ENCODE results near the gene TAF1C.

TAF1C gene

GRCh38 chr16:84161801-84162200, 25.1 kb downstream of the TAF1C start:
- in situ Hi-C loops (cut with HindIII; ENCODE audit: low sequenced_read_pairs) = no loop called here

- in situ Hi-C loops (cut with HindIII; ENCODE audit: low sequenced_read_pairs) = no loop called here
These were observed 25.8 kb downstream of the TAF1C start for GRCh38 chr16:84161037-84161436.

- in situ Hi-C loops (cut with HindIII; ENCODE audit: low sequenced_read_pairs) = no loop called here
These were observed 27.1 kb downstream of the TAF1C start for GRCh38 chr16:84159800-84160199.

GRCh38 chr16:84159007-84159406, 27.9 kb downstream of the TAF1C start:
- in situ Hi-C loops (cut with HindIII; ENCODE audit: low sequenced_read_pairs) = no loop called here

GRCh38 chr16:84156342-84156784, 30.5 kb downstream of the TAF1C start:
- in situ Hi-C loops (cut with HindIII; ENCODE audit: low sequenced_read_pairs) = no loop called here

- in situ Hi-C loops (cut with HindIII; ENCODE audit: low sequenced_read_pairs) = no loop called here
These were observed 31.1 kb downstream of the TAF1C start for GRCh38 chr16:84155771-84156170.

- in situ Hi-C loops (cut with HindIII; ENCODE audit: low sequenced_read_pairs) = no loop called here
These were observed 31.6 kb downstream of the TAF1C start for GRCh38 chr16:84155226-84155625.

GRCh38 chr16:84153660-84154214, 33.1 kb downstream of the TAF1C start:
- in situ Hi-C loops (cut with HindIII; ENCODE audit: low sequenced_read_pairs) = no loop called here

- in situ Hi-C loops (cut with HindIII; ENCODE audit: low sequenced_read_pairs) = no loop called here
These were observed 35.9 kb downstream of the TAF1C start for GRCh38 chr16:84150926-84151325.

- in situ Hi-C loops (cut with HindIII; ENCODE audit: low sequenced_read_pairs) = no loop called here
These were observed 41.8 kb downstream of the TAF1C start, which contains the start of the genes DNAAF1 and HSDL1 for GRCh38 chr16:84144859-84145639. Gene DNAAF1, plus strand, starts transcription at chr16:84145308. Its CDS starts 133 bp downstream, at chr16:84145441. Gene HSDL1, minus strand, starts transcription at chr16:84145177. Its CDS starts 13,856 bp downstream, at chr16:84131321.

GRCh38 chr16:84144209-84144858, 42.5 kb downstream of the TAF1C start:
- in situ Hi-C loops (cut with HindIII; ENCODE audit: low sequenced_read_pairs) = no loop called here

GRCh38 chr16:84143784-84144199, 43.1 kb downstream of the TAF1C start:
- in situ Hi-C loops (cut with HindIII; ENCODE audit: low sequenced_read_pairs) = no loop called here

GRCh38 chr16:84143081-84143480, 43.8 kb downstream of the TAF1C start:
- in situ Hi-C loops (cut with HindIII; ENCODE audit: low sequenced_read_pairs) = no loop called here

GRCh38 chr16:84141143-84141670, 45.6 kb downstream of the TAF1C start:
- in situ Hi-C loops (cut with HindIII; ENCODE audit: low sequenced_read_pairs) = no loop called here

GRCh38 chr16:84139628-84140258, 47.1 kb downstream of the TAF1C start:
- in situ Hi-C loops (cut with HindIII; ENCODE audit: low sequenced_read_pairs) = loop anchor here (5.0 kb wide), 1 partner anchor 52 kb away; no protein-coding TSS in a partner anchor

- in situ Hi-C loops (cut with HindIII; ENCODE audit: low sequenced_read_pairs) = loop anchor here (5.0 kb wide), 1 partner anchor 52 kb away; no protein-coding TSS in a partner anchor
These were observed 47.8 kb downstream of the TAF1C start for GRCh38 chr16:84138824-84139627.

GRCh38 chr16:84138500-84138823, 48.4 kb downstream of the TAF1C start:
- in situ Hi-C loops (cut with HindIII; ENCODE audit: low sequenced_read_pairs) = loop anchor here (5.0 kb wide), 1 partner anchor 51 kb away; no protein-coding TSS in a partner anchor

GRCh38 chr16:84137769-84138357, 49.0 kb downstream of the TAF1C start:
- in situ Hi-C loops (cut with HindIII; ENCODE audit: low sequenced_read_pairs) = loop anchor here (5.0 kb wide), 1 partner anchor 51 kb away; no protein-coding TSS in a partner anchor

GRCh38 chr16:84137287-84137686, 49.6 kb downstream of the TAF1C start:
- in situ Hi-C loops (cut with HindIII; ENCODE audit: low sequenced_read_pairs) = loop anchor here (5.0 kb wide), 1 partner anchor 50 kb away; no protein-coding TSS in a partner anchor

Measured in DLD1 (cell line).